DMS79 treated with DMSO at 0.1 percent for 48 hours (cell line): ENCODE data around the gene TMED9.
"Not testable (repeated sequence)": the region's sequence is repeated elsewhere in the genome, so short reads cannot be mapped to it uniquely, and the experiment has no call there.

Source experiments
- DNase-seq: peaks from one replicate; lab custom pipeline; 2025; lab: John Stamatoyannopoulos, UW

The TMED9 gene

DNA sequence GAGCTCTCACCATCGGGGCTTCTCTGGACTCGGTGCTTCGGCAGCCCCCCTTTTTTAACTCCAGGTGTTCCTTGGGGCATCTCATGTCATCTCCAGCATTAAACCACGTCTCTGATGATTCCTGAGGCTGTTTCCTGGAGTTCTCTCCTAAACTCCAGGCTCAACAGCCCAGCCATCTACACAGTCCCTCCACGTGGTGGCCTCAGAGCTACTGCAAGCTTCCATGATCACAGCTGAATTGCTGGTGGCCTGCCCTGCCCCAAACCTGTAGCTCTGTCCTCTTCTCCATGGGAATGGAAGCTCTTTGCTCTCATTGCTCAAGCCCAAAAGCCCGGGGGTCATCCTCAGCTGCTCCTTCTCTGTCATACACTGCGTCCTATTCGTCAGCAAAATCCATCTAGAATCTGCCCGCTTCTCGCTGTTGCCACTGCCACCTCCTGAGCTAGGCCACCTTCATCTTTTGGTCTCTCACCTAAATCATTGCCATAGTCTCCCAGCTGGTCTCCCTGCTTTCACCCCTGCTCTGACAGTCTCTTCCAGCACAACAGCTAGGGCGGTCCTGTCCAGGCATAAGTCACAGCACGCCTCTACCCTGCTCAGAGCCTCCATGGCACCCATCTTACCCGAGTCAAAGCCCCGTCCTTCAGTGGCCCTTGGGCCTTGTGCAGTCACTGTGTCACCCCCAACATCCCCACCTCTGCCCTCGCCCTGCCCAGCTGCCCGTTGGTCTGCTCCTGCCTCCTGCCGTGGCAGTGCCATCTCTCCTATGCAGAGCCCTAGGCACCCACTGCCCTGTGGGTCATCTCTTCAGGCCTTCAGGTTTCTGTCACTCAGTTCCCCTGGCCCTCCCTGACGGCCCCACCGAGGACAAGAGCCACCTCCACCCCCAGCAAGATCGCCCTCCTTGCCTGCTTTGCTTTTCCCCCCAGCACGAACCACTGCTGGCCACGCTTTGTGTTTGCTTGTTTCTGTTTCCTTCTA lies 14.4 kb downstream of the TMED9 start:
- DNase-seq, result no peak

DNA sequence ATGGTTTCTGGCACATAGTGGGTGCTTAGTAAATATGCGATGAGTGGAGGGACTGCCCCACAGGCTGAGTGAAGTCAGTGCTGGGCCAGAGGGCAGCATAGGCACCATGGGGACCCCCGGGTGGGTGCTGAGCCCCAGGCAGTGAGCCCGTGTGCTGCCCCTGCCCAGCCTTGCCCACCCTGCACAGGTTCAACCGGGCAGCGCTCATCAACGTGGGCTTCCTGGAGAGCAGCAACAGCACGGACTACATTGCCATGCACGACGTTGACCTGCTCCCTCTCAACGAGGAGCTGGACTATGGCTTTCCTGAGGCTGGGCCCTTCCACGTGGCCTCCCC lies 15.1 kb downstream of the TMED9 start:
- DNase-seq, result no peak

DNA sequence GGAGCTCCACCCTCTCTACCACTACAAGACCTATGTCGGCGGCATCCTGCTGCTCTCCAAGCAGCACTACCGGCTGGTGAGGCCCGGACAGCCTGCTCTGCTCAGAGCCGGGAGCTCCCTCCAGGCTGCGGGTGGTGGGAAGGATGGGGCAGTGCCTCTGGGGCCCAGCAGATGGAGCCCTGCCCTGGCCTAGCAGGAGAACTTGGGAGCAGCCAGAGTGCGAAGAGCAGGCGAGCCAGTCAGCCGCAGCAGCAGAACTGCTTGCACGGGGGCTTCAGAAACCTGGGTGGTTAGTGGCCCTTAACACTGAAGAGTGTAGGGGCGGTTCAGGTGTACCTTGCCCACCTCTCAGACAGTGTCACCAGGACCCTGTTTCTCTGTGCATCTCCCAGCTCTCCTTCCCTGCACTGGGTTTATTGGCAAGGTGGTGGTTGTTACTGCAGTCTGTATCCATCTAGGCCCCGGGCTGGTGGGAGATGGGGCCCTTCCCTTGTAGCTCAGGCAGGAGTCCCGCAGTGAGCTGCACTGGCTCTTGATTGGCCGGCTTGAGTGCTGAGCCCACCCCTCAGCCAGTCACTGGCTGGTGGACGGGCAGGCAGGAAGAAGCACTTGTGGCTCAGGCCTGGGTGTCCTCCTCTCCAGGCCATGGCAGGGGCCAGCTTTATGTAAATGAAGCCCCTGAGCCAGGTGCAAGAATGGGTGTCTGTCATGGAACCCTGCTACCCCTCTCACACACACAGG lies 15.6 kb downstream of the TMED9 start:
- DNase-seq, result peak; percentile 29

DNA sequence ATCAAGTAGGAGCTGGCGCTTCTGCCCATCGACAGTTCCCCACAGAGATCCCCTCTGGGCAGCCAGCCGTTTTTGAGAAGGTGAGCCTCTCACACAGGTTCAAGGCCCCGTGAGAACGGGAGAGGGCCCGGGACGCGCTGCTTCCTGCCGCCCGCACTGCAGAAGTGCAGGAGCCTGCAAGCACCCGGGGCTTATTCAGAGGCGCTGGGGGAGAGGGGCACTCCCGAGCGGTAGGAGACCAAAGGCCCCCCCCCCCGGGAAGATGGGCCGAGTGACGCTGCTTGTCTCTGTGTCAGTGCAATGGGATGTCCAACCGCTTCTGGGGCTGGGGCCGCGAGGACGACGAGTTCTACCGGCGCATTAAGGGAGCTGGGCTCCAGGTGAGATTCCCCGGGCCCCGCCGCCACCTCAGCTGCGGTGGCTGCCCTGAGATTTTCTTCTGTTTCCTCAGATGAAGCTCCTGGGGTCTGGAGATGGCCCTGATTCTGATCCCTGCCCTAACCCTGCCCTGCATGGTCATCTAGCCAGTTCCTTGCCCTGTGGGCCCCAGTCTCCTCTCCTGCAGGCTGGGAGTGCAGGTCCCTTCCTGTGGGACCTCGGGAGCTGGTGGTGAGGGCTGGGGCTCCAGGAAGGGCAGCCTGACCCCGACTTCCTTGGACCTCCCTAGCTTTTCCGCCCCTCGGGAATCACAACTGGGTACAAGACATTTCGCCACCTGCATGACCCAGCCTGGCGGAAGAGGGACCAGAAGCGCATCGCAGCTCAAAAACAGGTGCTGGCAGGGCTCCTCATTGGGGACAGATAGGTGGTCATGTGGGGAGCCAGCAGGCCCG lies 16.5 kb downstream of the TMED9 start:
- no peak for DNase-seq

DNA sequence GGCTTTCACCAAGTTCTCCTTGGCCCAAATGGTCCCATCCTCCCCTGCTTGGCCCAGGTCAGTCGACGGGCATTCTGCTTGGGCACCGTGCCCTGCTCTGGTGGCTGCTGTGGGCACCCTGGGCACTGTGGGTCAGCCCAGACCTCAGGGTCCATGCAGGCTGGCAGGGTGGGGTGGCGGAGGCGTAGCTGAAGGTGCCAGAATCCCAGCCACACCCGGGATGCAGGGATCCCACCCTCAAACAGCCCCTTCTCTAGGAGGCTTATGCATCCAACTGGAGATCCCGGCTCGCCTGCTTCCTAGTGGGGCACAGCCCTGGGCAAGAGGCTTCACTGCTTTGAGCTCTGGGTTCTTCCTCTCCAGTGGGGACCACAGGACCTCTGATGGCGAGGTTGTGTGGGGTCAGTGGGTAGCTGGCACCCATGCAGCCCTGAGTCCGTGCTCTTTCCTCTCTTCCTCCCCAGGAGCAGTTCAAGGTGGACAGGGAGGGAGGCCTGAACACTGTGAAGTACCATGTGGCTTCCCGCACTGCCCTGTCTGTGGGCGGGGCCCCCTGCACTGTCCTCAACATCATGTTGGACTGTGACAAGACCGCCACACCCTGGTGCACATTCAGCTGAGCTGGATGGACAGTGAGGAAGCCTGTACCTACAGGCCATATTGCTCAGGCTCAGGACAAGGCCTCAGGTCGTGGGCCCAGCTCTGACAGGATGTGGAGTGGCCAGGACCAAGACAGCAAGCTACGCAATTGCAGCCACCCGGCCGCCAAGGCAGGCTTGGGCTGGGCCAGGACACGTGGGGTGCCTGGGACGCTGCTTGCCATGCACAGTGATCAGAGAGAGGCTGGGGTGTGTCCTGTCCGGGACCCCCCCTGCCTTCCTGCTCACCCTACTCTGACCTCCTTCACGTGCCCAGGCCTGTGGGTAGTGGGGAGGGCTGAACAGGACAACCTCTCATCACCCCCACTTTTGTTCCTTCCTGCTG lies 17.4 kb downstream of the TMED9 start:
- DNase-seq, result no peak

DNA sequence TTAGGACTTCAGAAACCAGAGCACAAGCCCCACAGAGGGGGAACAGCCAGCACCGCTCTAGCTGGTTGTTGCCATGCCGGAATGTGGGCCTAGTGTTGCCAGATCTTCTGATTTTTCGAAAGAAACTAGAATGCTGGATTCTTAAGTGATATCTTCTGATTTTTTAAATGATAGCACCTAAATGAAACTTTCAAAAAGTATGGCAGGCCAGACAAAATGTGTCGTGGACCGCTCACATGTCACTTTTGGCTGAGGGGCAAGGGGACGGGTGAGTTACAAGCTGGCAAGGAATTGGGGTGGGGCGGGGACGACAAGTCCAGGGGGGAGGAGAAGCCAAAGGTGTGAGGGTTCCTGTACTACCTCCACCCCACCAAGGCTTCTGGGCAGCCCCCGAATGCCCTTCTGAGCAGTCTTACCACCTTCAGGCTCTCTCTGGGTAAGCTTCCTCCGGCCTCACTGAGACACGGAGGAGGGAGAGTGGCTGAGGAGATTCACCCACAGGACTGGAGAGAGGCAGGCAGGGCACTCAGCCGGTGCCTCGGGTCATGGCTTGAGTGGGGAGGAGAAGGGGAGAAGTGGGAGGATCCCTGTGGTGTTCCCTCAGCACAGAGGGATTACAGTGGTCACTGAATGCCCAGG lies 18.2 kb downstream of the TMED9 start:
- DNase-seq, result no peak

DNA sequence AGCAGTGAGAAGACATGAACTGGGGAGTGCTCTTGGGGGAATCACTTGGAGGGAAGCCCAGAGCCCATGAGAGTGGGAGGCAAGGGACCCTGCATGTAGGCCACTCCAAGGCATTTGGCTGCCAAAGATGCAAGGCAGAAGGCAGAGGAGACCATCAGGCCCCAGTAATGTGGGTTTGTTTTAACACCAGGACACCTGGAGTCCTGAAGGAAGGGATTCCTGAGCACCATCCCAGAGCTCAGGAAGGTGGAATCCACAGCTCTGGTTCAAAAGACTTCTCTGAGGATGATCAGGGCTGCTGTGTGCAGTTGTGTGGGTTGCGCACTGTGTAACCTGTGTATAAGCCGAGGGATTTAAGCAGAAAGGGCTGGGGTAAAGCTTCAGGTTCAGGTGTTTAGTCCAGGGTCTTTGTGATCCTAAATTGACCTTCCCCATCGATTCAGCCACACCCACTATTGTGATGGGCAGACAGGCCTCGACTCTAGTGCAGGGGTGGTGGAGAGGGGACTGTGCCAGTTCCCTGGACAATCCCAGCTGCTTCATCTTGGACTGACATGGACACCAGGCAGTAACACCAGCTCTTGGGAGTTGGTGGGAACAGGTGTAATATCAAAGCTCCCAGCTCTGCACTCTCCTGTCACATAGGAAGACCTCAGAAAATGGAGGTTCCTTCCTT lies 18.9 kb downstream of the TMED9 start:
- no peak for DNase-seq

DNA sequence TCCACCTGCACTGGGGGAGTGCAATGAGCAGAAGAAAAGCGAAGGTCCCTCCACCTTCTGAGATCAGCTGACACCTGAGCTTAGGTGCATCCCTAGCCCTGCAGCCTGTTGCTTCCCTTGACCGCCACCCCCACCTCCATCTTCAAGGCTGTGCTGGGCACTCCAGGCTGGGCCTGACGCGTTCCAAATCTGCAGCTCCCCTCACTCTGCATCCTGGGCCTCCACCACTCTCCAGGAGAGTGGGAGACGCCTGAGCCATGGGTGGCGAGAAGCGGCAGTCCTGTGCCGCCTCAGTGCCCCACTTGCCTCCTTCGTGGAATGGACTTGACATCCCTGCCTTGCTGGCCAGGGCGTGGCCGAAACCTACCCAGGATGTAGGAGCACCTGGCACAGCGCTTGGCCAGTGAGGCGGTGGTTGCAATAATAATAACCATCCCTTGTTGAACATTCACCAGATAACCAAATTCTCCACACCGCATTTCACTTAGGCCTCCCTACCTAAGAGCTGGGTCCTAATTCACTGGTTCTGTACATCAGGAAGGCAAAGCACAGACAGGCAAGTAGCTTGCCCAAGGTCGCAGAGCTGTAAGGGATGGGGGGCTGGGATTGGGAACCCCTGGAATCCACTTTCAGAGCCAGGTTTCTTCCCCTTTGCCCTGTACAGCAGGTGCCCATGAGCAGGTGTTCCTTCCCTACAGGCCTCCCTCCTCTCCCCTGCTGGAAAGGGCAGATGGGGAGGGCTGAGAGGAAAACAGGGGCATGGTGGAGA lies 19.6 kb downstream of the TMED9 start:
- no peak for DNase-seq

DNA sequence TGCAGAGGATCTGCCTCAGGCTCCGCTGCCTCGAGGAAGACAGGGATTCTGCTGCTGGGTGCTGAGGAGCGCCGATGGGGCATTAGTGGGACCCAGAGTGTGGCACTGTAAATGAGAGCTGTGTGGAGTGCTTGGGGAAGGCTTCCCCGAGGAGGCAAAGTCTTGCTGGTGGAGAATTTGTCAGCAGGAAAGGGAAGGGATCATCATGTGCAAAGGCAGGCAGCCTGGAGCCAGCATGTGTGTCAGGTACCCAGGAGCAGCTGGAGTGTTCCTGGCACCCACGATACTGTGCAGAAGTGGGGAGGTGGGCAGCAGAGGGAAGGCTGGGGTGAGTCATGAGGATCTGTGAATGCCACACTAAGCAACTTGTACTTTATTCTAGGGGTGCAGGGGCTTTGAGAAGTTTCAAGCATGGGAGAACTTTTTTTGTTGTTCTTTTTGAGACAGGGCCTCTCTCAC lies 20.2 kb downstream of the TMED9 start:
- DNase-seq, result no peak

DNA sequence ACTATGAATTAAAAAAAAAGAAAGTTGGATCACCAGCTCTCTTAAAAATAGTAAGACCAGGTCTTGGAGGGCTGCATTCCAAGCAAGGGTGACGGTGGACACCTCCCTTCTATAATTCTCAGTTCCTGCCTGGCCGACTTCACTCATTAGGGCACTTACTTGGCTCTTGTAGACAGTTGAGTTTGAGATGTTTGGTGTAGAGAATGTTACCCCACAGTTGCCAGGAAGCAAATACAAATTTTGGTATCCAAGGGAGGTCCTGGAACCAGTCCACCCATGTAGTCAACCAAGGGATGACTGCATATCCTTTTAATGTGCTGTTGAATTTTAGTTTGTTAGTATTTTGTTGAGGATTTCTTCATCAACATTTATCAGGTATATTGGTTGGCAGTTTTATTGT lies 28.6 kb downstream of the TMED9 start:
- DNase-seq, result no peak

DNA sequence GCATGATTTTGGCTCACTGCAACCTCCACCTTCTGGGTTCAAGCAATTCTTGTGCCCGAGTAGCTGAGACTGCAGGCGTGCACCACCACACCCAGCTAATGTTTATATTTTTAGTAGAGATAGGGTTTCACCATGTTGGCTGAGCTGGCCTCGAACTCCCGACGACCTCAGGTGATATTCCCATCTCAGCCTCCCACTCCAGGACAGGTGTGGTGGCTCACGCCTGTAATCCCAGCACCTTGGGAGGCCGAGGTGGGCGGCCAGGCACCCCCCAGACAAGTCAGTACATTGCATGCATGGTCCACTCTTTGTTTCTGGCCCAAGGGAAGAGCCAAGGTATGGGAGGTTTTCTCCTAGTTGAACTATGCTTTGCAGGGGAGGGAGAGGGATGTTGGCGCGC lies 32.2 kb downstream of the TMED9 start:
- not testable (repeated sequence) for DNase-seq

DNA sequence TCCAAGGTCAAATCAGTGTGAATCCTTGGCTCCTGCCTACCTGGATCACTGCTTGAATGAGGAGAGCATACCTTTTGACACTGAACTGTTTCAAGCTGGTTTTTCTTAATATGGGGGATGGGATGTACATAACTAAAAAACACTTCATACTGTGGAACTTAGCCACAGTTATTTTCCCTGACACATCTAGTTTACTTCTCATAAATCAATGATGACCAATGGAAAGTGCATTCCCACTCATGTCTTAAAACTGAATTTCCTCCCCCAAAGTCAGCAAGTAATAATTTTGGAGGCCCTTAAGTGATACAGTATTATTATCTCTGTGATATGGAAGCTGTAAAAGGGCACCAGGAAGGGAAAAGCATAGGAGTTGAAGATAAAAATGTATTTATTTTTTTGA lies 38.2 kb downstream of the TMED9 start:
- DNase-seq, result not testable (repeated sequence)

DNA sequence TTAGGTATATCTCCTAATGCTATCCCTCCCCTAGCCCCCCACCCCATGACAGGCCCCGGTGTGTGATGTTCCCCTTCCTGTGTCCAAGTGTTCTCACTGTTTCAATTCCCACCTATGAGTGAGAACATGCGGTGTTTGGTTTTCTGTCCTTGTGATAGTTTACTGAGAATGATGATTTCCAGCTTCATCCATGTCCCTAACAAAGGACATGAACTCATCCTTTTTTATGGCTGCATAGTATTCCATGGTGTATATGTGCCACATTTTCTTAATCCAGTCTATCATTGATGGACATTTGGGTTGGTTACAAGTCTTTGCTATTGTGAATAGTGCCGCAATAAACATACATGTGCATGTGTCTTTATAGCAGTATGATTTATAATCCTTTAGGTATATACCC lies 42.9 kb downstream of the TMED9 start:
- not testable (repeated sequence) for DNase-seq

DNA sequence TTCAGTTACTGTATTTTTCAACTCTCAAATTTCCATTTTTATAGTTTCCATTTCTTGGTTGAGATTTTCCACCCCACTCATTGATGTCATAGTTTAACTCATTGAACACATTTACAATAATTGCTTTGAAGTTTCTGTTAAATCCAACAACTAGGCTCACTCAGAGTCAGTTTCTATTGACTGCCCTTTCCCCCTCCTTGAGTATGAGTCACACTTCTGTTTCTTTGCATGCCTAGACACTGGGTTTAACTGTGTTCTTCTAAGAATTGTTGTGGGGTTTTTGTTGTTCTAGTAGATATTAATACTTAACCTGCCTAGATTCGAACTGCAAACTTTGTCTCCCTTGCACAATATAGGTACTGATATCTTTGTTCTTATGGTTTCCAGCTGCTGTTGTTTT lies 53.5 kb downstream of the TMED9 start:
- not testable (repeated sequence) for DNase-seq
